ENCODE data around the gene TECPR2.

DNA sequence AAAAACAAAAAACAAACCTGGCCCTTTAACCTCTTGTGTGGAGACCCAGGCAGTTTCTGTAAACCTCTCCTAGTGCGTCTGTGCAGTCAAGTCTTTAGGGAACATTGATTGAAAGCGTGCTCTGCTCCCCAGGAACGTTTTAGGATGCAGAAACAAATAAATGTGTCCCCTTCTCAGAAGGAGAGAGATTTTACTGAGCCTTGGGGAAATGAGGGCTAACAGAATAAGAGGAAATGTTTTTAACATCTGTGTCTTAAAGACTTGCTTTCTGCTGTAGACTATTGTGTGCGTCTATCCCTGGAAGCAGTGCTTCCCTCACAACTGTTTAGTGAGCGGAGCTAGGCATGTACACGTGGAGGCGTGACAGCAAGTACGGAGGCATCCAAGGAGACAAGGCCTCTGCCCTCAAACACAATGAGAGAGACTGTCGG is 54.3 kb downstream of the TECPR2 start:
- TF ChIP-seq, protein P1, sequence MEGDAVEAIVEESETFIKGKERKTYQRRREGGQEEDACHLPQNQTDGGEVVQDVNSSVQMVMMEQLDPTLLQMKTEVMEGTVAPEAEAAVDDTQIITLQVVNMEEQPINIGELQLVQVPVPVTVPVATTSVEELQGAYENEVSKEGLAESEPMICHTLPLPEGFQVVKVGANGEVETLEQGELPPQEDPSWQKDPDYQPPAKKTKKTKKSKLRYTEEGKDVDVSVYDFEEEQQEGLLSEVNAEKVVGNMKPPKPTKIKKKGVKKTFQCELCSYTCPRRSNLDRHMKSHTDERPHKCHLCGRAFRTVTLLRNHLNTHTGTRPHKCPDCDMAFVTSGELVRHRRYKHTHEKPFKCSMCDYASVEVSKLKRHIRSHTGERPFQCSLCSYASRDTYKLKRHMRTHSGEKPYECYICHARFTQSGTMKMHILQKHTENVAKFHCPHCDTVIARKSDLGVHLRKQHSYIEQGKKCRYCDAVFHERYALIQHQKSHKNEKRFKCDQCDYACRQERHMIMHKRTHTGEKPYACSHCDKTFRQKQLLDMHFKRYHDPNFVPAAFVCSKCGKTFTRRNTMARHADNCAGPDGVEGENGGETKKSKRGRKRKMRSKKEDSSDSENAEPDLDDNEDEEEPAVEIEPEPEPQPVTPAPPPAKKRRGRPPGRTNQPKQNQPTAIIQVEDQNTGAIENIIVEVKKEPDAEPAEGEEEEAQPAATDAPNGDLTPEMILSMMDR (IDR thresholded peaks at IDR 0.05), result no peak
- TF ChIP-seq POLR2A (IDR thresholded peaks at IDR 0.05), result no peak
